GM12874 (cell line): Measurements from ENCODE around the gene PLD4.

Experiments used
- TF ChIP-seq, protein P1 (sequence below): IDR thresholded peaks from 2 replicates; pipeline ENCODE4 v1.5.1; 2011; ENCODE audit warnings: low read depth, mild to moderate bottlenecking, control low read depth, low read length, moderate library complexity; ENCODE audit not compliant: insufficient read depth

Gene PLD4

GRCh38 chr14:104950021-104950420 is 25.3 kb downstream of the PLD4 start:
- TF ChIP-seq, protein P1, sequence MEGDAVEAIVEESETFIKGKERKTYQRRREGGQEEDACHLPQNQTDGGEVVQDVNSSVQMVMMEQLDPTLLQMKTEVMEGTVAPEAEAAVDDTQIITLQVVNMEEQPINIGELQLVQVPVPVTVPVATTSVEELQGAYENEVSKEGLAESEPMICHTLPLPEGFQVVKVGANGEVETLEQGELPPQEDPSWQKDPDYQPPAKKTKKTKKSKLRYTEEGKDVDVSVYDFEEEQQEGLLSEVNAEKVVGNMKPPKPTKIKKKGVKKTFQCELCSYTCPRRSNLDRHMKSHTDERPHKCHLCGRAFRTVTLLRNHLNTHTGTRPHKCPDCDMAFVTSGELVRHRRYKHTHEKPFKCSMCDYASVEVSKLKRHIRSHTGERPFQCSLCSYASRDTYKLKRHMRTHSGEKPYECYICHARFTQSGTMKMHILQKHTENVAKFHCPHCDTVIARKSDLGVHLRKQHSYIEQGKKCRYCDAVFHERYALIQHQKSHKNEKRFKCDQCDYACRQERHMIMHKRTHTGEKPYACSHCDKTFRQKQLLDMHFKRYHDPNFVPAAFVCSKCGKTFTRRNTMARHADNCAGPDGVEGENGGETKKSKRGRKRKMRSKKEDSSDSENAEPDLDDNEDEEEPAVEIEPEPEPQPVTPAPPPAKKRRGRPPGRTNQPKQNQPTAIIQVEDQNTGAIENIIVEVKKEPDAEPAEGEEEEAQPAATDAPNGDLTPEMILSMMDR = no peak

GRCh38 chr14:104953097-104953496 is 28.4 kb downstream of the PLD4 start:
- TF ChIP-seq, protein P1 = no peak

DNA sequence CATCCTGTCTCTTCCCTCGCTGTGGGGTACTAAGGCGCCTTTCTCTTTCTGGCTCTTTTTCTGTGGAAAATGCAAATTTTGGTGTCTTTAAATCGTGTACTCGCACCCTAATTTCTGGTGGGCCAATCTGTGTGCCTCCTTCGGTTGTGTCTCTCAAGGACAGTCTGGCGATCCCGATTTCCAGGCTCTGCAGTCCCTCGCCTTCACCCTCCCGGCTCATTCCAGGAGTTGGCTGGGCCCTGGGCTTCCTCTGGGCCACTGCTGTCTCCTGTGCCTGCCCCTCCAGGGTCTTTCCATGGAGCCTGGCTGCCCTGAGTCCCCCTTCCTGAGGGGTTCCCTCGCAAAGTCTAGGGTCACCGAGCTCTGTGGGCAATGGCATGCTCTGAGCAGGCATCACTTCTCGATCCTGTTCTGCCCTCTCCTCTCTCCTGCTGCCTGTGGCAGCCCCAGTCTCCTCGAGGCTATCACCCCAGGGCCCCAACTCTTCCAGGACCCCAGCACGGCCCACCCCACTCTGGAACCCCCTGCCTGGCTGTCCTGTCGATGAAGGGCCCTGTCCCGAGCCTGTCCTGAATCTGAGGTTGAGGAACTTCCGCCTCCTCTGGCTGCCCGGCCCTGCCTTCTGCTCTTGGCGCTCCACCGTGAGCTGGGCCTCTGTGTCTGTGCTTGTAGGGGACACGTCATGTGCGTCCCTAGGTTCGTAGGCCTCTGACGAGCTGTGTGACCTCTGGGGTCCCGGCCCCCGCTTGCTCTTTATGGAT is 29.4 kb downstream of the PLD4 start:
- TF ChIP-seq, protein P1 = no peak

- TF ChIP-seq, protein P1 = no peak
These were observed 30.2 kb downstream of the PLD4 start for GRCh38 chr14:104954746-104955395.

- TF ChIP-seq, protein P1 = no peak
These were observed 30.7 kb downstream of the PLD4 start for GRCh38 chr14:104955396-104955770.

- TF ChIP-seq, protein P1 = no peak
These were observed 31.7 kb downstream of the PLD4 start for GRCh38 chr14:104956290-104956890.

- TF ChIP-seq, protein P1 = no peak
These were observed 32.8 kb downstream of the PLD4 start for GRCh38 chr14:104957146-104958113.
